Measurements from ENCODE around the gene FCRL1. TPM values are rescaled to one million over a fixed set of nuclear protein-coding genes. Genes with fewer than 3 reads are reported as not detected.

The FCRL1 gene
- total RNA-seq = not detected in 2 replicates

GRCh38 chr1:157819896-157820295 is at the start of gene FCRL1:
Gene FCRL1 (minus strand): TSS chr1:157820120. CDS start chr1:157820037, 83 bp downstream.

GRCh38 chr1:157841708-157842107 is 21.8 kb upstream of the FCRL1 start, which contains the start of gene CD5L:
Gene CD5L (minus strand): TSS chr1:157841808. CDS start chr1:157841701, 107 bp downstream.

GRCh38 chr1:157776971-157777391 is 42.9 kb downstream of the FCRL1 start, which contains the start of gene FCRL2:
Gene FCRL2 (minus strand): TSS chr1:157777132. CDS start chr1:157777073, 59 bp downstream.

Other genes starting within 250 kb of the FCRL1 start
- gene FCRL4, start 222.0 kb downstream of the FCRL1 start, total RNA-seq = not detected in 2 replicates
- 0.21 TPM in 1 of 2 replicates, not detected in the other for gene FCRL3, start 119.4 kb downstream of the FCRL1 start, total RNA-seq
- gene FCRL2, start 43.0 kb downstream of the FCRL1 start, total RNA-seq = not detected in 2 replicates
- not detected in 2 replicates for gene CD5L, start 21.7 kb upstream of the FCRL1 start, total RNA-seq
- gene KIRREL1, start 173.5 kb upstream of the FCRL1 start, total RNA-seq = 26.6 and 71.6 TPM in 2 replicates

Measured in tracheal epithelial cell (primary cell).